Measurements from ENCODE around the gene TAOK3.

- TF ChIP-seq EZH2 (IDR thresholded peaks at IDR 0.05): no peak
- no peak for TF ChIP-seq POLR2AphosphoS5 (IDR thresholded peaks at IDR 0.05; ENCODE audit: borderline replicate concordance, low read depth, low read length)
These were observed 70.7 kb downstream of the TAOK3 start for GRCh38 chr12:118302053-118302452.
